Measurements from ENCODE around the gene PSMD8. TPM values are rescaled to one million over a fixed set of nuclear protein-coding genes. Genes with fewer than 3 reads are reported as not detected.

Gene PSMD8
- total and polyA plus RNA-seq, 4 donors, result 89.3 to 134 (median 119) TPM

DNA sequence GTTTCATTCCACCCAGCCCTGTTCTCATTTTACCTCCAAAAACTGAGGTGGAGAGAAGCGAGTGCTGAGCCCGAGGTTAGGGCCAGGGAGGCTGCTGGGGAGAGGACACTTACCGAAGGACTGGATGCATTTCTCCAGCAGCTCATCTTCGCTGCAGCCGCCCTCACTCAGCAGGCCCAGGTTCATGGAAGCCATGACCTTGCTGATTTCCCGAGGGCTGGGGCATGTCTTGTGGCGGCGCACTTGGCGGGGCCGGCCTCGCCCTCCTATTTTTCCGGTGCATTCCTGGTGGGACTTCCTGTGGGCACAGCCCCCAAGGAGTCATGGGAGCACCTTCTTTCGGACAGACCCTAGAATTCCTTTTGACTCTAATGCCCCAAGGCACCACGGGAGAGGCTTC is 47.5 kb downstream of the PSMD8 start:
- no peak for TF ChIP-seq RXRA (IDR thresholded peaks at IDR 0.05)
- TF ChIP-seq, protein P1, sequence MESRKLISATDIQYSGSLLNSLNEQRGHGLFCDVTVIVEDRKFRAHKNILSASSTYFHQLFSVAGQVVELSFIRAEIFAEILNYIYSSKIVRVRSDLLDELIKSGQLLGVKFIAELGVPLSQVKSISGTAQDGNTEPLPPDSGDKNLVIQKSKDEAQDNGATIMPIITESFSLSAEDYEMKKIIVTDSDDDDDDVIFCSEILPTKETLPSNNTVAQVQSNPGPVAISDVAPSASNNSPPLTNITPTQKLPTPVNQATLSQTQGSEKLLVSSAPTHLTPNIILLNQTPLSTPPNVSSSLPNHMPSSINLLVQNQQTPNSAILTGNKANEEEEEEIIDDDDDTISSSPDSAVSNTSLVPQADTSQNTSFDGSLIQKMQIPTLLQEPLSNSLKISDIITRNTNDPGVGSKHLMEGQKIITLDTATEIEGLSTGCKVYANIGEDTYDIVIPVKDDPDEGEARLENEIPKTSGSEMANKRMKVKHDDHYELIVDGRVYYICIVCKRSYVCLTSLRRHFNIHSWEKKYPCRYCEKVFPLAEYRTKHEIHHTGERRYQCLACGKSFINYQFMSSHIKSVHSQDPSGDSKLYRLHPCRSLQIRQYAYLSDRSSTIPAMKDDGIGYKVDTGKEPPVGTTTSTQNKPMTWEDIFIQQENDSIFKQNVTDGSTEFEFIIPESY (IDR thresholded peaks at IDR 0.05), result no peak
- TF ChIP-seq HNF4G (IDR thresholded peaks at IDR 0.05), result no peak
- TF ChIP-seq TAF1 (conservative IDR thresholded peaks at IDR 0.05), result no peak
- TF ChIP-seq, protein P2, sequence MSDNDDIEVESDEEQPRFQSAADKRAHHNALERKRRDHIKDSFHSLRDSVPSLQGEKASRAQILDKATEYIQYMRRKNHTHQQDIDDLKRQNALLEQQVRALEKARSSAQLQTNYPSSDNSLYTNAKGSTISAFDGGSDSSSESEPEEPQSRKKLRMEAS (IDR thresholded peaks at IDR 0.05), result no peak
- TF ChIP-seq SP1 (IDR thresholded peaks at IDR 0.05), result no peak
- TF ChIP-seq, protein P3, sequence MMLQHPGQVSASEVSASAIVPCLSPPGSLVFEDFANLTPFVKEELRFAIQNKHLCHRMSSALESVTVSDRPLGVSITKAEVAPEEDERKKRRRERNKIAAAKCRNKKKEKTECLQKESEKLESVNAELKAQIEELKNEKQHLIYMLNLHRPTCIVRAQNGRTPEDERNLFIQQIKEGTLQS (IDR thresholded peaks at IDR 0.05), result no peak
- TF ChIP-seq EGR1 (IDR thresholded peaks at IDR 0.05; ENCODE audit: low read depth in 2 of 2), result no peak
- TF ChIP-seq HNF4A (conservative IDR thresholded peaks at IDR 0.05), result no peak
- no peak for TF ChIP-seq FOXA2 (IDR thresholded peaks at IDR 0.05)
- TF ChIP-seq NR2F2 (IDR thresholded peaks at IDR 0.05), result no peak
- no peak for TF ChIP-seq RAD21 (IDR thresholded peaks at IDR 0.05)
- TF ChIP-seq FOXA1 (IDR thresholded peaks at IDR 0.05), result no peak
- TF ChIP-seq, protein P4, sequence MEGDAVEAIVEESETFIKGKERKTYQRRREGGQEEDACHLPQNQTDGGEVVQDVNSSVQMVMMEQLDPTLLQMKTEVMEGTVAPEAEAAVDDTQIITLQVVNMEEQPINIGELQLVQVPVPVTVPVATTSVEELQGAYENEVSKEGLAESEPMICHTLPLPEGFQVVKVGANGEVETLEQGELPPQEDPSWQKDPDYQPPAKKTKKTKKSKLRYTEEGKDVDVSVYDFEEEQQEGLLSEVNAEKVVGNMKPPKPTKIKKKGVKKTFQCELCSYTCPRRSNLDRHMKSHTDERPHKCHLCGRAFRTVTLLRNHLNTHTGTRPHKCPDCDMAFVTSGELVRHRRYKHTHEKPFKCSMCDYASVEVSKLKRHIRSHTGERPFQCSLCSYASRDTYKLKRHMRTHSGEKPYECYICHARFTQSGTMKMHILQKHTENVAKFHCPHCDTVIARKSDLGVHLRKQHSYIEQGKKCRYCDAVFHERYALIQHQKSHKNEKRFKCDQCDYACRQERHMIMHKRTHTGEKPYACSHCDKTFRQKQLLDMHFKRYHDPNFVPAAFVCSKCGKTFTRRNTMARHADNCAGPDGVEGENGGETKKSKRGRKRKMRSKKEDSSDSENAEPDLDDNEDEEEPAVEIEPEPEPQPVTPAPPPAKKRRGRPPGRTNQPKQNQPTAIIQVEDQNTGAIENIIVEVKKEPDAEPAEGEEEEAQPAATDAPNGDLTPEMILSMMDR (IDR thresholded peaks at IDR 0.05; ENCODE audit: low read depth, low read length, missing input control), result no peak
- TF ChIP-seq JUND (IDR thresholded peaks at IDR 0.05), result no peak
- TF ChIP-seq YY1 (IDR thresholded peaks at IDR 0.05), result no peak
- no peak for TF ChIP-seq GABPA (IDR thresholded peaks at IDR 0.05 in 1 of 2, conservative IDR thresholded peaks at IDR 0.05 in 1 of 2)
- TF ChIP-seq, protein P5, sequence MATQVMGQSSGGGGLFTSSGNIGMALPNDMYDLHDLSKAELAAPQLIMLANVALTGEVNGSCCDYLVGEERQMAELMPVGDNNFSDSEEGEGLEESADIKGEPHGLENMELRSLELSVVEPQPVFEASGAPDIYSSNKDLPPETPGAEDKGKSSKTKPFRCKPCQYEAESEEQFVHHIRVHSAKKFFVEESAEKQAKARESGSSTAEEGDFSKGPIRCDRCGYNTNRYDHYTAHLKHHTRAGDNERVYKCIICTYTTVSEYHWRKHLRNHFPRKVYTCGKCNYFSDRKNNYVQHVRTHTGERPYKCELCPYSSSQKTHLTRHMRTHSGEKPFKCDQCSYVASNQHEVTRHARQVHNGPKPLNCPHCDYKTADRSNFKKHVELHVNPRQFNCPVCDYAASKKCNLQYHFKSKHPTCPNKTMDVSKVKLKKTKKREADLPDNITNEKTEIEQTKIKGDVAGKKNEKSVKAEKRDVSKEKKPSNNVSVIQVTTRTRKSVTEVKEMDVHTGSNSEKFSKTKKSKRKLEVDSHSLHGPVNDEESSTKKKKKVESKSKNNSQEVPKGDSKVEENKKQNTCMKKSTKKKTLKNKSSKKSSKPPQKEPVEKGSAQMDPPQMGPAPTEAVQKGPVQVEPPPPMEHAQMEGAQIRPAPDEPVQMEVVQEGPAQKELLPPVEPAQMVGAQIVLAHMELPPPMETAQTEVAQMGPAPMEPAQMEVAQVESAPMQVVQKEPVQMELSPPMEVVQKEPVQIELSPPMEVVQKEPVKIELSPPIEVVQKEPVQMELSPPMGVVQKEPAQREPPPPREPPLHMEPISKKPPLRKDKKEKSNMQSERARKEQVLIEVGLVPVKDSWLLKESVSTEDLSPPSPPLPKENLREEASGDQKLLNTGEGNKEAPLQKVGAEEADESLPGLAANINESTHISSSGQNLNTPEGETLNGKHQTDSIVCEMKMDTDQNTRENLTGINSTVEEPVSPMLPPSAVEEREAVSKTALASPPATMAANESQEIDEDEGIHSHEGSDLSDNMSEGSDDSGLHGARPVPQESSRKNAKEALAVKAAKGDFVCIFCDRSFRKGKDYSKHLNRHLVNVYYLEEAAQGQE (IDR thresholded peaks at IDR 0.05), result no peak
- H3K36me3 ChIP-seq (ENCODE audit: control insufficient read depth in 4 of 4, insufficient read depth in 3 of 4, low read depth in 1 of 4, low read length in 3 of 4), result no peaks in the 10 kb centered on the region
- 83% methylated on average over 14 of the region's 14 CpGs for WGBS
- no peaks in the 10 kb centered on the region for H3K27me3 ChIP-seq (ENCODE audit: control insufficient read depth in 4 of 4, insufficient read depth in 4 of 4, low read length in 3 of 4)
- H3K27ac ChIP-seq (ENCODE audit: low read depth in 1 of 2, low read length in 2 of 2), result no peak overlapping the region
- H3K4me1 ChIP-seq (ENCODE audit: control insufficient read depth in 4 of 4, insufficient read depth in 4 of 4, low read length in 3 of 4), result peaks cover 0 to 4% (median 0%) of the 10 kb centered on the region in 4 donors
- DNase-seq (ENCODE audit: low spot score), result no peak
- no peak overlapping the region for H3K4me3 ChIP-seq (ENCODE audit: low read depth in 1 of 3, low read length in 3 of 3)
- H3K9ac ChIP-seq (ENCODE audit: low read depth in 1 of 2, low read length in 2 of 2), result no peak overlapping the region
- no peaks in the 10 kb centered on the region for H3K9me3 ChIP-seq (ENCODE audit: control insufficient read depth in 4 of 4, low read length in 3 of 4)

Data from liver (tissue), 9 donors.